IPS DF 6.9 (cell line): ENCODE results near the gene GNPAT.

Source experiments
- DNase-seq: peaks from one replicate; pipeline ENCODE4 v3.0.0-alpha.2; 2013; ENCODE audit warnings: low read depth, low spot score
- H3K27ac ChIP-seq: one replicate; pipeline ENCODE4 v1.5.1; 2013; ENCODE audit warnings: low read length, control low read depth
- H3K27me3 ChIP-seq: 2 replicates; pipeline ENCODE4 v1.6.1; 2013; ENCODE audit warnings: mild to moderate bottlenecking, low read length; ENCODE audit not compliant: control insufficient read depth, insufficient read depth
- H3K36me3 ChIP-seq: 2 replicates; pipeline ENCODE4 v1.6.1; 2013; ENCODE audit warnings: low read length; ENCODE audit not compliant: control insufficient read depth, insufficient read depth
- H3K4me1 ChIP-seq: 2 replicates; pipeline ENCODE4 v1.6.1; 2013; ENCODE audit warnings: low read length; ENCODE audit not compliant: control insufficient read depth, insufficient read depth
- H3K4me3 ChIP-seq: 2 replicates; pipeline ENCODE4 v1.5.1; 2013; ENCODE audit warnings: mild to moderate bottlenecking, low read length
- H3K9me3 ChIP-seq: 2 replicates; pipeline ENCODE4 v1.6.1; 2013; ENCODE audit warnings: low read length, inconsistent platforms; ENCODE audit not compliant: control insufficient read depth, insufficient read depth
- WGBS: extraction: QIAGEN DNeasy Blood & Tissue Kit; methylation state at CpG from one replicate; pipeline ENCODE4 v1.1.7; 2013; ENCODE audit warnings: mixed read lengths, missing lambda C conversion rate; ENCODE audit not compliant: insufficient read length, insufficient coverage; 5-methylcytosine and 5-hydroxymethylcytosine counted together

Gene GNPAT

GRCh38 chr1:231201375-231201978 is 39.5 kb upstream of the GNPAT start:
- no peak for DNase-seq
- Histone ChIP-seq H3K36me3 (no peaks in the 10 kb centered on the region; the same call in 1 of the 2 replicates), H3K4me3 (no peak overlapping the region), H3K27me3 (no peaks in the 10 kb centered on the region; the same call in 1 of the 2 replicates), H3K4me1 (no peaks in the 10 kb centered on the region), H3K9me3 (no peaks in the 10 kb centered on the region), H3K27ac (no peak overlapping the region)
- WGBS = no CpG with 5 or more reads among the region's 16 CpGs

GRCh38 chr1:231201979-231202633 is 38.9 kb upstream of the GNPAT start:
- Histone ChIP-seq H3K27ac (no peak overlapping the region), H3K4me3 (no peak overlapping the region), H3K9me3 (no peaks in the 10 kb centered on the region), H3K27me3 (no peaks in the 10 kb centered on the region; the same call in 1 of the 2 replicates), H3K4me1 (no peaks in the 10 kb centered on the region), H3K36me3 (no peaks in the 10 kb centered on the region; the same call in 1 of the 2 replicates)
- 100% methylated on average over 1 of the region's 5 CpGs for WGBS
- no peak for DNase-seq

- WGBS = no CpG with 5 or more reads among the region's 21 CpGs
- Histone ChIP-seq H3K36me3 (no peaks in the 10 kb centered on the region; the same call in 1 of the 2 replicates), H3K4me3 (no peak overlapping the region), H3K27me3 (no peaks in the 10 kb centered on the region; the same call in 1 of the 2 replicates), H3K4me1 (no peaks in the 10 kb centered on the region), H3K9me3 (no peaks in the 10 kb centered on the region), H3K27ac (no peak overlapping the region)
- DNase-seq = no peak
These were observed 37.6 kb upstream of the GNPAT start for GRCh38 chr1:231203259-231204057.

- no peak for DNase-seq
- WGBS = no CpG with 5 or more reads among the region's 8 CpGs
These were observed 34.2 kb upstream of the GNPAT start for GRCh38 chr1:231206856-231207255.

GRCh38 chr1:231207437-231207836 is 33.6 kb upstream of the GNPAT start:
- H3K9me3 ChIP-seq = no peaks in the 10 kb centered on the region
- DNase-seq = no peak
- no peak overlapping the region for H3K4me3 ChIP-seq
- no peaks in the 10 kb centered on the region; the same call in 1 of the 2 replicates for H3K36me3 ChIP-seq
- WGBS = no CpG with 5 or more reads among the region's 3 CpGs
- H3K27ac ChIP-seq = no peak overlapping the region
- H3K4me1 ChIP-seq = peaks cover 2% of the 10 kb centered on the region; the same call in 1 of the 2 replicates
- H3K27me3 ChIP-seq = peaks cover under 1% of the 10 kb centered on the region; the same call in 1 of the 2 replicates

More at GRCh38 chr1:231206856-231207255, 34.2 kb upstream of the GNPAT start:
- no peaks in the 10 kb centered on the region for H3K9me3 ChIP-seq
- H3K27me3 ChIP-seq = no peaks in the 10 kb centered on the region; the same call in 1 of the 2 replicates
- H3K4me3 ChIP-seq = no peak overlapping the region
- H3K4me1 ChIP-seq = peaks cover 2% of the 10 kb centered on the region; the same call in 1 of the 2 replicates
- no peak overlapping the region for H3K27ac ChIP-seq
- H3K36me3 ChIP-seq = no peaks in the 10 kb centered on the region; the same call in 1 of the 2 replicates

GRCh38 chr1:231208980-231209379 is 32.0 kb upstream of the GNPAT start:
- no peaks in the 10 kb centered on the region for H3K9me3 ChIP-seq

GRCh38 chr1:231209531-231209930 is 31.5 kb upstream of the GNPAT start:
- no peak for DNase-seq
- H3K27me3 ChIP-seq = peaks cover 19% of the 10 kb centered on the region; the same call in 1 of the 2 replicates
- H3K27ac ChIP-seq = no peak overlapping the region
- H3K9me3 ChIP-seq = no peaks in the 10 kb centered on the region
- no peak overlapping the region for H3K4me3 ChIP-seq
- no peaks in the 10 kb centered on the region for H3K36me3 ChIP-seq
- whole genome bisulfite sequencing = no CpG with 5 or more reads among the region's 5 CpGs
- peaks cover 2% of the 10 kb centered on the region; the same call in 1 of the 2 replicates for H3K4me1 ChIP-seq

More at GRCh38 chr1:231208980-231209379, 32.0 kb upstream of the GNPAT start:
- Histone ChIP-seq H3K4me1 (peaks cover 2% of the 10 kb centered on the region; the same call in 1 of the 2 replicates), H3K27ac (no peak overlapping the region), H3K4me3 (no peak overlapping the region), H3K27me3 (peaks cover 16% of the 10 kb centered on the region; the same call in 1 of the 2 replicates), H3K36me3 (no peaks in the 10 kb centered on the region; the same call in 1 of the 2 replicates)
- WGBS = no CpG with 5 or more reads among the region's 14 CpGs
- DNase-seq = no peak

- H3K9me3 ChIP-seq = no peaks in the 10 kb centered on the region
- no peaks in the 10 kb centered on the region for H3K36me3 ChIP-seq
- H3K27ac ChIP-seq = no peak overlapping the region
- DNase-seq = no peak
- H3K27me3 ChIP-seq = peaks cover 22% of the 10 kb centered on the region
- WGBS = no CpG with 5 or more reads among the region's 6 CpGs
- H3K4me1 ChIP-seq = peaks cover 2% of the 10 kb centered on the region; the same call in 1 of the 2 replicates
- no peak overlapping the region for H3K4me3 ChIP-seq
These were observed 30.9 kb upstream of the GNPAT start for GRCh38 chr1:231210126-231210525.

- Histone ChIP-seq H3K27me3 (peaks cover 25% of the 10 kb centered on the region), H3K27ac (no peak overlapping the region), H3K4me1 (peaks cover 2% of the 10 kb centered on the region; the same call in 1 of the 2 replicates), H3K36me3 (no peaks in the 10 kb centered on the region), H3K9me3 (no peaks in the 10 kb centered on the region), H3K4me3 (no peak overlapping the region; the same call in 1 of the 2 replicates)
- DNase-seq = peak; percentile 88
- no CpG with 5 or more reads among the region's 28 CpGs for WGBS
These were observed 29.8 kb upstream of the GNPAT start for GRCh38 chr1:231211005-231211857.
